ENCODE measurements around the gene MTIF2.
"Not testable (repeated sequence)": the region's sequence is repeated elsewhere in the genome, so short reads cannot be mapped to it uniquely, and the experiment has no call there.

MTIF2 gene

DNA sequence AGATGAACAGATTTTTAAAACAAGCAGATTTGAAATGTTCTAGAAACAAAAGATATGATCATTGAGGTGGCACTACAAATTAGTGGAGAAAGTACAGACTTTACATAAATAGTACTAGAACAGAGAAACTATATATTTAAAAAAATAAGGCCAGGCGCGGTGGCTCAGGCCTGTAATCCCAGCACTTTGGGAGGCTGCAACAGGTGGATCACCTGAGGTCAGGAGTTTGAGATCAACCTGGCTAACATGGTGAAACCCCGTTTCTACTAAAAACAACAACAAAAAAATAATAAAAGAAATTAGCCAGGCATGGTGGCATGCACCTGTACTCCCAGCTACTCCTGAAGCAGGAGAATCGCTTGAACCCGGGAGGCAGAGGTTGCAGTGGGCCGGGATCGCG, 82.2 kb downstream of the MTIF2 start:
- not testable (repeated sequence) for DNase-seq
